ENCODE results near the gene SLC44A5.

GRCh38 chr1:75461808-75462325, 149.0 kb downstream of the SLC44A5 start:
- TF ChIP-seq CTCF (IDR thresholded peaks at IDR 0.05) (no peak), EZH2 (IDR thresholded peaks at IDR 0.05; ENCODE audit: borderline replicate concordance, insufficient read depth, low read depth, low read length, poor library complexity, severe bottlenecking) (no peak)
